A549 (cell line): ENCODE results near the gene KBTBD13.

ENCODE experiments used
- CEBPB ChIP-seq, 2 experiments: fragments of >200 bp in 1 of 2; sonication (Bioruptor Twin) in 1 of 2; formaldehyde crosslinking in 1 of 2; IDR thresholded peaks; 2 replicates each; pipeline ENCODE4 v1.6.1; 2012 to 2016
- CHD4 ChIP-seq: fragments of 200-600 bp; sonication (generic); IDR thresholded peaks from 2 replicates; pipeline ENCODE4 v1.6.1; 2016; ENCODE audit warnings: antibody characterized with exemption, mild to moderate bottlenecking, borderline replicate concordance
- CTCF ChIP-seq: fragments of >200 bp; sonication (Bioruptor Twin); formaldehyde crosslinking; IDR thresholded peaks from 3 replicates; pipeline ENCODE4 v1.5.1; 2016
- EP300 ChIP-seq, 2 experiments: fragments of >200 bp; sonication (Bioruptor Twin); formaldehyde crosslinking; IDR thresholded peaks; 2 replicates in 1 of 2; 3 replicates in 1 of 2; pipeline ENCODE4 v1.6.1; 2016 to 2017
- HOXA7 ChIP-seq: fragments of 250-450 bp; sonication (Bioruptor Pico); IDR thresholded peaks from 2 replicates; pipeline ENCODE4 v1.5.0; 2020; ENCODE audit warnings: mild to moderate bottlenecking, moderate library complexity
- JUN ChIP-seq, 2 experiments: fragments of >200 bp; sonication (Bioruptor Twin); formaldehyde crosslinking; IDR thresholded peaks; 2 replicates in 1 of 2; 3 replicates in 1 of 2; pipeline ENCODE4 v1.6.1; 2016 to 2017
- MAX ChIP-seq: IDR thresholded peaks from 2 replicates; pipeline ENCODE4 v1.6.1; 2012
- NFE2L2 ChIP-seq: fragments of 150-350 bp; conservative IDR thresholded peaks from 2 replicates; pipeline ENCODE4 v1.6.1; 2014; ENCODE audit warnings: low read length
- PHF8 ChIP-seq: fragments of 200-600 bp; sonication (generic); IDR thresholded peaks from 2 replicates; pipeline ENCODE4 v1.6.1; 2016; ENCODE audit warnings: low read depth, mild to moderate bottlenecking, antibody characterized with exemption, moderate library complexity, borderline replicate concordance
- POLR2A ChIP-seq: IDR thresholded peaks from 2 replicates; pipeline ENCODE4 v1.6.1; 2012; ENCODE audit warnings: mild to moderate bottlenecking, low read length
- POLR2AphosphoS2 ChIP-seq: conservative IDR thresholded peaks from 2 replicates; pipeline ENCODE4 v1.6.1; 2012; ENCODE audit warnings: low read length, improper control_type of control experiment, inconsistent platforms
- RFX5 ChIP-seq: fragments of 450-650 bp; IDR thresholded peaks from 2 replicates; pipeline ENCODE4 v1.7.1; 2014; ENCODE audit warnings: antibody characterized with exemption, mild to moderate bottlenecking, moderate library complexity
- SREBF2 ChIP-seq: fragments of 450-650 bp; IDR thresholded peaks from 2 replicates; pipeline ENCODE4 v1.6.1; 2014; ENCODE audit warnings: mild to moderate bottlenecking, moderate library complexity
- ZC3H11A ChIP-seq: fragments of 450-650 bp; IDR thresholded peaks from 2 replicates; pipeline ENCODE4 v1.6.1; 2014; ENCODE audit warnings: antibody characterized with exemption, mild to moderate bottlenecking

- TF ChIP-seq POLR2A (no peak), CTCF (no peak), MAX (no peak), SREBF2 (no peak), JUN (IDR thresholded peaks at IDR 0.05) (no peak), CEBPB (IDR thresholded peaks at IDR 0.05) (no peak), HOXA7 (no peak), NFE2L2 (no peak), PHF8 (no peak), CHD4 (no peak), ZC3H11A (no peak), EP300 (IDR thresholded peaks at IDR 0.05) (no peak), POLR2AphosphoS2 (no peak), RFX5 (no peak)
Observed at GRCh38 chr15:65067317-65067644, 9.3 kb upstream of the KBTBD13 start.
